Activated CD4-positive, alpha-beta T cell treated with anti-CD3 and anti-CD28 coated beads, Interleukin-2, Interleukin-6, amounts not matched to agents 100 ng/mL and 50 ng/mL, durations not matched to agents 16 hours and 8 hours (primary cell): ENCODE measurements around the gene CLDN15.

ENCODE experiments used
- DNase-seq: peaks from one replicate; pipeline ENCODE4 v3.0.0-alpha.2; 2020

The CLDN15 gene

DNA sequence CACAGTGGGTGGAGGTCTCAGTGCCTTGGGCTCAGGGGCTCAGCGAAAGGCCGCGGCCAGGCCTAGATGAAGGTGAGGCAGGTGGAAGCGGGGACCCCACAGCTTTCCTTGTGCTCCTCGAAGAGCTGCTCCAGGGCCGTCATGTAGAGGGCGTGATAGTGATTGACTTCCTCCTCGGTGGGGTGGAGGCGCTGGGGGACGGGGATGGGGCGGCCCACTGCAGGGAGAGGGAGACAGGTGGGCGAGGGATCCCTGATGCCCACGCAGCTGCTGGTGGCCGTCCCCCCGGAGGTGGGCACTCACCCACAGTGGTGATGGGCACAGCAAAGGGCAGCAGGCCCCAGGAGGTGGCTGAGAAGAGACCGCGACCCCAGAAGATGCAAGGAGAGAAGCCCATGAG, 41.7 kb downstream of the CLDN15 start:
- DNase-seq = no peak

DNA sequence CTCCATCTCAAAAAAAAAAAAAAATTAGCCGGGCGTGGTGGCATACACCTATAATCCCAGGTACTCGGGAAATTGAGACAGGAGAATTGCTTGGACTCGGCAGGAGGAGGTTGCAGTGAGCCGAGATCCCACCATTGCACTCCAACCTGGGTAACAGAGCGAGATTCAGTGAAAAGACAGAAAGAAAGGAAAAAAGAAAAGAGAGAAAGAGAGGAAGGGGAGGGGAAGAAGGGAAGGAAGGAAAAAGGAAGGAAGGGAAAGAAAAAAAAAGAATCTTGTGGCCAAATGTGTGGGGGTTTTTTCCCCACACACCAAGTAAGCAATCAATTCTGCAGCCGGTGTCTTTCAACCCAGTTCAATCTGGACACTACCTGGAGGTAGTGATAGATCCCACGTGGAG, 48.5 kb downstream of the CLDN15 start:
- no peak for DNase-seq

DNA sequence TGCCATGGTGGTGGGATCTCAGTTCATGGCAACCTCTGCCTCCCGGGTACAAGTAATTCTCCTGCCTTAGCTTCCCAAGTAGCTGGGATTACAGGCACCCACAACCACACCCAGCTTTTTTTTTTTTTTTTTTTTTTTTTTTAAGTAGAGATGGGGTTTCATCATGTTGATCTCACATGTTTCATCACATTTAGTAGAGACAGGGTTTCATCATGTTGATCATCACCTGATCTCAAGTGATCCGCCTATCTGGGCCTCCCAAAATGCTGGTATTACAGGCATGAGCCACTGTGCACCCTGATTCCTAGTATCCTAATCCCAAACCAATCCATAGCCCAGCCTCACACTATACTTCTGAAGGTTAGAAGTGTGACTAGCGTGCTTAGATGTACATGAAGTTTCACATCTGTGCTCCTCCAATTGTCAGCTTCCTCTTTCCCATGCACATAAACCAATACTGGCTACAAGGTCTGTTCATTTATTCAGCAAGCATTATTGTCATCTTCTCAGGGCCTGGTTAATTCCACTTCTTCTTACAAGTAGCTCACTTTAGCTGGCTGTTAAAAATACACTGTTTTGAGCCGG, 50.7 kb downstream of the CLDN15 start:
- no peak for DNase-seq

DNA sequence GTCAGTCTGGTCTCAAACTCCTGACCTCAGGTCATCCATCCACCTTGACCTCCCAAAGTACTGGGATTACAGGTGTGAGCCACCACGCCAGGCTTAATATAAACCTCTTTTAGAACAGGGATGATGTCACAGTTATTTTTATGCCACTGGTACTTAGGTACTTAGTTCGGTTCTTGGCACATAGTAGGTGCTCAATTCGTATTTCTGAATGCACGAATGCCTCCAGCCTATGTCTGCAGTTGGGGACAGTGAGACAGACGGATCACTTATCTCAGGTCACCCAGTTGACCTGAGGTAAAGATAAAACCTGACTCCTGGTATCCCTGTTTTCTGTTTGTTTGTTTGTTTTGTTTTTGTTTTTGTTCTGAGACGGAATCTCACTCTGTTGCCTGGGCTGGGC, 51.4 kb downstream of the CLDN15 start:
- DNase-seq = no peak

DNA sequence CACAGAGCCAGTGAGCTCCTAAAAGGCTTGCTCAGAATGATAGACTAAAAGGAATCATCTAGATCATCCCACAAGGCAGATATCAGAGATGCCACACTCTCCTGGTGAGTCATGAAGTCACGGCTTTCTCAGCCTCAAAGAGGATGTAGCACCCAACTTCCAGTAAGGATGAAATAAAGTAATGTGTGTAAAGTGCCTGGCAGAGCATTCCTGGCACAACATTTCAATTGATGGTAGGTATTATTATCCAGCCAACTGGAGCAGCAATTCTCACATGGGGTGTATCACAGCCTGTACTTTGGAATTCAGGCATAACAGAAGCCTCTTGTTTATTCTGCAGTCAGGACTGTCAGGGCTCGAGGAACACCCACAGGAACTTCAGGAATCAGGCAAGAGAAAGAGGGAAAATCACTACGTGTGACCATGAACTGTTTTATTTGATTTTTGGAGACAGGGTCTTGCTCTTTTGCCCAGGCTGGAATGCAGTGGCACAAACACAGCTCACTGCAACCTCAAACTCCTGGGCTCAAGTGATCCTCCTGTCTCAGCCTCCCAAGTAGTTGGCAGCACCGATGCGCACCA, 52.3 kb downstream of the CLDN15 start:
- DNase-seq = no peak
